T-helper 1 cell treated with Interleukin-12 subunit alpha and Interleukin-12 subunit beta and Interleukin-4 antibody, amounts not matched to agents 30 μg/mL and 1 μg/mL, for 36 hours (primary cell): Measurements from ENCODE around the gene NBPF3.
"Not testable (repeated sequence)": the region's sequence is repeated elsewhere in the genome, so short reads cannot be mapped to it uniquely, and the experiment has no call there.

ENCODE experiments used
- H3K27ac Mint-ChIP-seq: one replicate; pipeline ENCODE4 v1.8.0; 2021; ENCODE audit warnings: mild to moderate bottlenecking, mixed read lengths
- H3K27me3 Mint-ChIP-seq: one replicate; pipeline ENCODE4 v1.8.0; 2021; ENCODE audit warnings: low read depth, mixed read lengths
- H3K36me3 Mint-ChIP-seq: one replicate; pipeline ENCODE4 v1.8.0; 2021; ENCODE audit warnings: low read depth, mixed read lengths
- H3K4me1 Mint-ChIP-seq: one replicate; pipeline ENCODE4 v1.8.0; 2021; ENCODE audit warnings: low read depth, mixed read lengths
- H3K4me3 Mint-ChIP-seq: one replicate; pipeline ENCODE4 v1.8.0; 2021; ENCODE audit warnings: mild to moderate bottlenecking, moderate library complexity, mixed read lengths
- H3K9me3 Mint-ChIP-seq: one replicate; pipeline ENCODE4 v1.8.0; 2021; ENCODE audit warnings: mixed read lengths

The NBPF3 gene

GRCh38 chr1:21511579-21512522 is 71.9 kb downstream of the NBPF3 start:
- Mint-ChIP-seq H3K4me3 (no peak overlapping the region), H3K27ac (no peak overlapping the region), H3K9me3 (no peaks in the 10 kb centered on the region), H3K36me3 (no peaks in the 10 kb centered on the region), H3K27me3 (peaks cover 45% of the 10 kb centered on the region), H3K4me1 (peaks cover 4% of the 10 kb centered on the region)

DNA sequence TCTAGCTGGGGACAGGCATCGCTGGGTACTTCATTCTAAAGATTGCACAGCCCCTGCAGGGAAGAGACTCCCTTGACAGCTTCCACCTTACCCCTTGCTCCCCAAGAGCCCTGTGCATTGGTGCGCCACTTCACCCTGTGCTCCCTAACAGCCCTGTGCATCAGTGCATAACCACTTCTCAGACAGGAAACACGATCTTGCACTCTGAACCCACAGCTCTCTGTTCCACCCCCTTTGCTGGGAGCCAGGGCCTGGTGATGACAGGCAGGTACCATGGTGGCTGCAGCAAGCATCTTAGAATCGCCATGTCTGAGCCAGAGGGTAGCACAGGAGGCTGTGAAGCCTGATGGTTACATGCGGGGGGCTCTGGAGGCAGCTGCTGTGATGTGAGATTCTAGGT is 74.3 kb downstream of the NBPF3 start:
- Mint-ChIP-seq H3K4me3 (no peak overlapping the region), H3K9me3 (no peaks in the 10 kb centered on the region), H3K27me3 (peaks cover 22% of the 10 kb centered on the region), H3K4me1 (no peaks in the 10 kb centered on the region), H3K36me3 (no peaks in the 10 kb centered on the region), H3K27ac (no peak overlapping the region)

DNA sequence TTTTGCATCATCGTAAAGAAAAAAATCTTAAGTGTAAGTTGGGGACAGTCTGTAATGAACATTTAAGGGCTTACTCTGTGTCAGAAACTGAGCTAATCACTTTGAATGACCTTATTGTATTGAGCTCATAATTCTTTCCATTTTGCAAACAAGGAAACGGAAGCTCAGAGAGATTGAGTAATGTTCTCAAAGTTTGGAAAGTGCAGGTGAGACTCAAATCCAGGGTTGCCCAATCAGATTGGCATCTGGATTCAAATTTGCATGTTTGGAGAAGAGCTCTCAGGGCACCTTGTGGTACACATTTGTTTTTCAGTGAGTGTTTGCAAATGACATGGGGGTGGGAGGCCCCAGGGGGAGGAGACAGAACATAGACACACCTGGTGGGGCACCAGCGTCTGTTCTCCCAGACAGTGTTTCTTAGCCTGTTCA is 77.2 kb downstream of the NBPF3 start:
- H3K4me1 Mint-ChIP-seq: no peaks in the 10 kb centered on the region

GRCh38 chr1:21517660-21518480 is 77.9 kb downstream of the NBPF3 start:
- peaks cover 4% of the 10 kb centered on the region for H3K27me3 Mint-ChIP-seq
- no peaks in the 10 kb centered on the region for H3K4me1 Mint-ChIP-seq
- H3K4me3 Mint-ChIP-seq: no peak overlapping the region
- H3K27ac Mint-ChIP-seq: no peak overlapping the region
- H3K9me3 Mint-ChIP-seq: no peaks in the 10 kb centered on the region
- H3K36me3 Mint-ChIP-seq: no peaks in the 10 kb centered on the region

More for the DNA sequence above, 77.2 kb downstream of the NBPF3 start:
- Mint-ChIP-seq H3K27ac (no peak overlapping the region), H3K27me3 (peaks cover 4% of the 10 kb centered on the region), H3K36me3 (no peaks in the 10 kb centered on the region), H3K9me3 (no peaks in the 10 kb centered on the region), H3K4me3 (no peak overlapping the region)

- Mint-ChIP-seq H3K9me3 (no peaks in the 10 kb centered on the region), H3K27me3 (peaks cover 4% of the 10 kb centered on the region), H3K4me1 (no peaks in the 10 kb centered on the region), H3K27ac (no peak overlapping the region), H3K36me3 (no peaks in the 10 kb centered on the region), H3K4me3 (no peak overlapping the region)
Measured at GRCh38 chr1:21518774-21519455, 79.0 kb downstream of the NBPF3 start.

DNA sequence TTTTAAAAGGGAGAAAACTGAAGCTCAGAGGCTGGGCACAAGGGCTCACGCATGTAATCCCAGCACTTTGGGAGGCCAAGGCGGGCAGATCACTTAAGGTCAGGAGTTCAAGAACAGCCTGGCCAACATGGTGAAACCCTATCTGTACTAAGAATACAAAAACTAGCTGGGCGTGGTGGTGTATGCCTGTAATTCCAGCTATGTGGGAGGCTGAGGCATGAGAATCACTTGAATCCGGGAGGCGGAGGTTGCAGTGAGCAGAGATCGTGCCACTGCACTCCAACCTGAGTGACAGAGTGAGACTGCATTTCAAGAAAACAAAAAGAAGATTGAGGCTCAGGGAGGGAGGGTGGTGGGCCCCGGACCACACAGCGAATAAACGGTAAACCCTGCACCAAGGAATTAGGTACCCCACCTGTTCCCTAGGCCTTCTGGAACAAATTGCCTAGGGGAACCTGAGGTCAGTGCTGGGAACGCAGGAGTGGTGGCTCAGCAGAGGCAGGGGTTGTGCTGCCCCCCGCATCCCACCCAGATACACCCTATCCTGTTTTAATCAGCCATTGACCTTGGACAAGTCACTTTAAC is 79.6 kb downstream of the NBPF3 start:
- not testable (repeated sequence) for H3K27me3 Mint-ChIP-seq, H3K36me3 Mint-ChIP-seq, H3K4me3 Mint-ChIP-seq, H3K4me1 Mint-ChIP-seq, H3K9me3 Mint-ChIP-seq, H3K27ac Mint-ChIP-seq

DNA sequence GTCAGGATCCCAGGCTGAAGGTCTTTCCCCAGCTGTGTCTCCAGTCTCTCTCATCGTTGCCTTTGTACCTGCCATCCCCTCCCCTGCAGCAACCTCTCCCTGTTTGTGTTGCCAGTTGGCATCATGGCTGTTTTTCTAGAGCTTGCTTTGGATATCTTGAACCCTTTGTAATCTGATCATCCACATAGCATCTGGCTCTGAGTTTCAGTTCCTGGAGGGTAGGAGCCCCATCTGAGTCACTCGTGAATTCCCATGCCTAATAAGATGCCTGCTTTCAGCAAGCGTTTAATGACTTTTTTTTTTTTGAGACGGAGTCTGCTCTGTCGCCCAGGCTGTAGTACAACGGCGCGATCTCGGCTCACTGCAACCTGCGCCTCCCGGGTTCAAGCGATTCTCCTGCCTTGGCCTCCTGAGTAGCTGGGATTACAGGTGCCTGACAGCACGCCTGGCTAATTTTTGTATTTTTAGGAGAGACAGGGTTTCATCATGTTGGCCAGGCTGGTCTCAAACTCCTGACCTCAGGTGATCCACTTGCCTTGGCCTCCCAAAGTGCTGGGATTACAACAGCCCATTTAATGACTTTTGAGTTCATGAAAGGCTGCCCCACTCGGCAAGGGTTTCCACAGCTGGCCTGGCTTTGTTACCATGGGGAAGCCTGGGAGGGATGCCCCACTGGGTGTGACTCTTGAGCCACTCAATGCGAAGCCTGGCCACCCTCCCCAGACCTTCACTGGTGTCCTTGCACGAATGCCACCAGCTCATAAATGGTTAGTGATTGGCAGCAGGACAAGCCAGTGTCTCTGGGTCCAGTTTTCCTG is 81.2 kb downstream of the NBPF3 start:
- Mint-ChIP-seq H3K27me3 (peaks cover 3% of the 10 kb centered on the region), H3K4me3 (no peak overlapping the region), H3K9me3 (no peaks in the 10 kb centered on the region), H3K36me3 (no peaks in the 10 kb centered on the region), H3K4me1 (no peaks in the 10 kb centered on the region), H3K27ac (no peak overlapping the region)

- H3K4me1 Mint-ChIP-seq: no peaks in the 10 kb centered on the region
- H3K4me3 Mint-ChIP-seq: no peak overlapping the region
- no peaks in the 10 kb centered on the region for H3K36me3 Mint-ChIP-seq
- peaks cover under 1% of the 10 kb centered on the region for H3K27me3 Mint-ChIP-seq
- H3K27ac Mint-ChIP-seq: no peak overlapping the region
- H3K9me3 Mint-ChIP-seq: no peaks in the 10 kb centered on the region
Measured at GRCh38 chr1:21521717-21522060, 81.8 kb downstream of the NBPF3 start.

GRCh38 chr1:21522525-21523038 is 82.6 kb downstream of the NBPF3 start:
- H3K36me3 Mint-ChIP-seq: no peaks in the 10 kb centered on the region
- no peaks in the 10 kb centered on the region for H3K9me3 Mint-ChIP-seq
- H3K27me3 Mint-ChIP-seq: peaks cover 4% of the 10 kb centered on the region
- H3K4me3 Mint-ChIP-seq: no peak overlapping the region
- no peak overlapping the region for H3K27ac Mint-ChIP-seq
- no peaks in the 10 kb centered on the region for H3K4me1 Mint-ChIP-seq

GRCh38 chr1:21523297-21523813 is 83.4 kb downstream of the NBPF3 start:
- H3K4me3 Mint-ChIP-seq: no peak overlapping the region
- H3K27ac Mint-ChIP-seq: no peak overlapping the region
- no peaks in the 10 kb centered on the region for H3K36me3 Mint-ChIP-seq
- no peaks in the 10 kb centered on the region for H3K9me3 Mint-ChIP-seq
- H3K27me3 Mint-ChIP-seq: peaks cover 4% of the 10 kb centered on the region
- no peaks in the 10 kb centered on the region for H3K4me1 Mint-ChIP-seq

- Mint-ChIP-seq H3K36me3 (no peaks in the 10 kb centered on the region), H3K9me3 (no peaks in the 10 kb centered on the region), H3K27ac (no peak overlapping the region), H3K4me1 (no peaks in the 10 kb centered on the region), H3K4me3 (no peak overlapping the region), H3K27me3 (peaks cover 4% of the 10 kb centered on the region)
Measured at GRCh38 chr1:21524220-21524619, 84.3 kb downstream of the NBPF3 start.

- Mint-ChIP-seq H3K27me3 (peaks cover 4% of the 10 kb centered on the region), H3K9me3 (no peaks in the 10 kb centered on the region), H3K36me3 (no peaks in the 10 kb centered on the region), H3K27ac (no peak overlapping the region), H3K4me1 (no peaks in the 10 kb centered on the region), H3K4me3 (no peak overlapping the region)
Measured at GRCh38 chr1:21524686-21525339, 84.9 kb downstream of the NBPF3 start.

DNA sequence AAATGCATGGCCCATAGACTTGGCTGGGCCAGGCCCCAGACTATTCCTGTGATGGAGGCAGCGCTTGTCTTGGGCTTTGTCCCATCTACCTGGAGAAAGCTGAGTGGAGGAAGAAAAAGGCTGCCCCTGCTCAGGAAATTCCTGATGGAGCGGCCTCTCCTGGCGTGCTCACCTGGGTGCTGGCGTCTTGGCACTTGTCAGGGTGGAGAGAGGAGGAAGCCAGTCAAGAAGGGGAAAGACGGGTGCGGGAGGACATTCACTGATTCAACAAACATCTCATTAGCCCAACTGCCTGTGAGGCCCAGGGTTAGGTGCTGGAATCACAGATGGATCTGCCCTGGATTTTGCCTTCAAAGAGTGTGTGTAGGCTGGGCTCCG is 85.4 kb downstream of the NBPF3 start:
- H3K4me3 Mint-ChIP-seq: no peak overlapping the region
- H3K36me3 Mint-ChIP-seq: no peaks in the 10 kb centered on the region
- H3K27ac Mint-ChIP-seq: no peak overlapping the region
- H3K9me3 Mint-ChIP-seq: no peaks in the 10 kb centered on the region
- H3K27me3 Mint-ChIP-seq: peaks cover 4% of the 10 kb centered on the region
- no peaks in the 10 kb centered on the region for H3K4me1 Mint-ChIP-seq
